ENCODE results near the gene ASB11.

DNA sequence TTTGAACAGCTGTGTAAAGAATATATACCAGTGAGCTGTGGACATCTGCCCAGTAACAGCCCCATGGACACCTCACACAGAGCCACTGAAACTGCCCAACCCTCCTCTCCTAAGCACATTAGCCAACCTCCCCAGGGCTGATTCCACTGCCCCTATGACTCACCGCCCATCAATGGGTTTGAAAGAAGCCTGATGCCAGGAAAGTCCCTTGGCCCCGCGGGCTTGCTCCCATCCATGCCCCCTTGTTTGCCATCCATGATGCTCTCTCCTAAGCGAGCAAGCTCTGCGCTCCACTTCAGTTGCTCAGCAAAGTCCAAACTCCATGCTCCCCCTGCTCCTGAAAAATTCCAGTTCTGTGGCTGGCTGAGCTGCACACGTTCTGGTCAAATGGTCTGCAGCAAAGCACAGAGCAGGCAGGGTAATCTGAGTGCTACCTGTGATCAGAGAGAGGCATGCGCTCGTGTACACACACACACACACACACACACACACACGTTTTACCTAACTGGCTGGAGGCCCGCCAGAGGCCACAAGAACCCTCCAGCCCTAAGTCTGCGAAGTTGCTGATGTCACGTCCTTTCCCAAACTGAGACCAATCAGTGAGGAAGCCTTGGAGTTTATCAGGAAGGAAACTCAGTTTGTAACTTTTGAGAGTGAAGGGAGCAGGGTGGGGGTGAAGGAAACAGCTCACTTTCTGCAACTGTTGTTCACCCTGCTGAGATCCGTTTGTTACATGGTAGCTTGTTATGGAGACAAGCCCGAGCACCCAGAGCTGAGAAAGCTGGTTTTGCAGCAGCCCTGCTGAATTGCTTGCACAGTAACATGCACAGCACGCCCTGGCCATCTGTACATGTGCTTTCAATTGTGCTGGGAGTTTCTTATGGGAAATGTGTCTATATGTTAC lies 45.6 kb downstream of the ASB11 start, which contains the start of gene ASB9:
- no peak for TF ChIP-seq ZNF274 (IDR thresholded peaks at IDR 0.05; ENCODE audit: low read depth, low read length)
- no peak for TF ChIP-seq YY1 (IDR thresholded peaks at IDR 0.05; ENCODE audit: insufficient read depth, insufficient read length)

Data from NT2/D1 (cell line).